ENCODE data around the gene RBM33. TPM values are rescaled to one million over a fixed set of nuclear protein-coding genes. Genes with fewer than 3 reads are reported as not detected.

Gene RBM33
- total and polyA plus RNA-seq, 9 of the 15 experiments (the other 6 are each of a cell fraction or from before 2014, with no cell fraction given) = 4.4 to 80.7 (median 27.3) TPM

DNA sequence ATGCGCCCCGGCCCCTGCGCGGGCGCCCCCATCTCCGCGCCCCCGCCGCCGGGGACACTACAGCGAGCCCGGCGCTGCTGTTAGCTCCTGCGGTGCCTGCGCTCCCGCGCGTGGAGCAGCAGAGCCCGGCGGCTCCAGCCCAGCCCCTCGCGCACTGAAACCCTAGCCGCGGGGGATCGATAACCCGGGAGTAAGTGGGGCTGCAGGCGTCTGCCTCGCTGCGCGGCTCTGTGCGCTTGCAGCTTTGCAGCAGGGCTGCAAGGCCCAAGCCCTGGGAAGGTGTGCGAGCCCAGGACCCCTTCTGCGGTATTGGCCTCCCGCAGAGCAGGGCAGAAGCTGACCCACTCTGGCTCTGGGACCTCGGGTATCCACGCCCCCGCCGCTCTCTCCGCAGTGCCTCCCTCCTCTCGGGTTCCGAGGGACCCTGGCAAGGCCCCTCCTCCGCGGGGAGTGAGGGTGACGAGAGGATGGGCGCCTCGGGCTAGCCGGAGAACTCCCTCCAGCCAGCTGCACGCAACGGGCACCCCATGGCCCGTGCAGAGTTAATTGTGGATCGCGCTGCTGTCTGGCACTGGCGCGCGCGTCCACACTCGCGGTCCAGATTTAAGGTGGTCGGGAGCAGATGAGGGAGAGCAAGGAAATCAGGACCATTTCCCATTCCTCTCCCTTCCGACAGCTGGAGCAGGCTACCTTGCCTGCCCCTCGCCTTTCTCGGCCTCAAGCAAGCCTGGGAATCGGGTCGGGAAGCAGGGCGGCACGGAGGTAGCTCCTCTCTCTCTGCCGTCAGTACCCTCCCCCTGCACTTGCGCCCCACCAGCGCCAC, 165.7 kb downstream of the RBM33 start:
- CTCF ChIA-PET (ENCODE audit: low intra/inter-chr PET ratio) = interaction anchor here (0.6 kb wide), 1 partner anchor 1007 kb away, joined by 4 read pairs; no protein-coding TSS in a partner anchor
- no peaks in the 10 kb centered on the region for H3K9me1 ChIP-seq (ENCODE audit: control insufficient read depth, insufficient read depth, low read length)
- H3K4me1 ChIP-seq (replicated peaks in 1 of 2; ENCODE audit: control insufficient read depth in 2 of 2, insufficient read depth in 2 of 2, low read length in 2 of 2) = peaks cover 0 to 39% of the 10 kb centered on the region in 2 experiments; a peak in 2 of 5 replicates
- 19% methylated on average over 48 of the region's 69 CpGs for WGBS (ENCODE audit: insufficient coverage, low coverage, missing lambda C conversion rate)
- intact Hi-C loops (cut with micrococcal nuclease) = loop anchor here (10.0 kb wide), 1 partner anchor 835 kb away; the partner anchor contains the start of gene RNF32
- POLR2A ChIA-PET = interaction anchor here (0.6 kb wide), 1 partner anchor 1777 kb away, joined by 3 read pairs; no protein-coding TSS in a partner anchor
- H3K36me3 ChIP-seq (ENCODE audit: control insufficient read depth, insufficient read depth, low read length) = no peaks in the 10 kb centered on the region
- ATAC-seq = no peak
- H3K27me3 ChIP-seq (ENCODE audit: control insufficient read depth in 2 of 2, insufficient read depth in 2 of 2, low read length in 2 of 2) = peaks cover 61 to 85% of the 10 kb centered on the region in 2 experiments
- no peak for FAIRE-seq
- no peaks in the 10 kb centered on the region for H3K9me3 ChIP-seq (replicated peaks; ENCODE audit: control insufficient read depth, insufficient read depth, low read depth, low read length)
- in situ Hi-C loops (cut with MboI) = loop anchor here (10.0 kb wide), 3 partner anchors 665 to 1465 kb away; no protein-coding TSS in a partner anchor
- no peak overlapping the region for H3K4me3 ChIP-seq
- TF ChIP-seq RAD51 (IDR thresholded peaks at IDR 0.05; ENCODE audit: borderline replicate concordance, low read depth) = no peak
- TF ChIP-seq FOXK2 (conservative IDR thresholded peaks at IDR 0.05 in 1 of 2, IDR thresholded peaks at IDR 0.05 in 1 of 2; ENCODE audit: low read depth in 2 of 2) = no peak
- TF ChIP-seq U2AF2 (optimal IDR thresholded peaks at IDR 0.05; ENCODE audit: low read depth, low read length) = no peak
- TF ChIP-seq CTBP1 (IDR thresholded peaks at IDR 0.05; ENCODE audit: borderline replicate concordance) = no peak
- TF ChIP-seq PCBP2 (IDR thresholded peaks at IDR 0.05; ENCODE audit: low read depth, low read length, poor library complexity, severe bottlenecking) = no peak
- TF ChIP-seq, protein P1, sequence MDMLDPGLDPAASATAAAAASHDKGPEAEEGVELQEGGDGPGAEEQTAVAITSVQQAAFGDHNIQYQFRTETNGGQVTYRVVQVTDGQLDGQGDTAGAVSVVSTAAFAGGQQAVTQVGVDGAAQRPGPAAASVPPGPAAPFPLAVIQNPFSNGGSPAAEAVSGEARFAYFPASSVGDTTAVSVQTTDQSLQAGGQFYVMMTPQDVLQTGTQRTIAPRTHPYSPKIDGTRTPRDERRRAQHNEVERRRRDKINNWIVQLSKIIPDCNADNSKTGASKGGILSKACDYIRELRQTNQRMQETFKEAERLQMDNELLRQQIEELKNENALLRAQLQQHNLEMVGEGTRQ (CRISPR knock-in tag; IDR thresholded peaks at IDR 0.05) = no peak
- TF ChIP-seq TRIM24 (IDR thresholded peaks at IDR 0.05) = no peak
- TF ChIP-seq NELFE (IDR thresholded peaks at IDR 0.05; ENCODE audit: insufficient read depth, insufficient read length) = no peak
- TF ChIP-seq, protein P2, sequence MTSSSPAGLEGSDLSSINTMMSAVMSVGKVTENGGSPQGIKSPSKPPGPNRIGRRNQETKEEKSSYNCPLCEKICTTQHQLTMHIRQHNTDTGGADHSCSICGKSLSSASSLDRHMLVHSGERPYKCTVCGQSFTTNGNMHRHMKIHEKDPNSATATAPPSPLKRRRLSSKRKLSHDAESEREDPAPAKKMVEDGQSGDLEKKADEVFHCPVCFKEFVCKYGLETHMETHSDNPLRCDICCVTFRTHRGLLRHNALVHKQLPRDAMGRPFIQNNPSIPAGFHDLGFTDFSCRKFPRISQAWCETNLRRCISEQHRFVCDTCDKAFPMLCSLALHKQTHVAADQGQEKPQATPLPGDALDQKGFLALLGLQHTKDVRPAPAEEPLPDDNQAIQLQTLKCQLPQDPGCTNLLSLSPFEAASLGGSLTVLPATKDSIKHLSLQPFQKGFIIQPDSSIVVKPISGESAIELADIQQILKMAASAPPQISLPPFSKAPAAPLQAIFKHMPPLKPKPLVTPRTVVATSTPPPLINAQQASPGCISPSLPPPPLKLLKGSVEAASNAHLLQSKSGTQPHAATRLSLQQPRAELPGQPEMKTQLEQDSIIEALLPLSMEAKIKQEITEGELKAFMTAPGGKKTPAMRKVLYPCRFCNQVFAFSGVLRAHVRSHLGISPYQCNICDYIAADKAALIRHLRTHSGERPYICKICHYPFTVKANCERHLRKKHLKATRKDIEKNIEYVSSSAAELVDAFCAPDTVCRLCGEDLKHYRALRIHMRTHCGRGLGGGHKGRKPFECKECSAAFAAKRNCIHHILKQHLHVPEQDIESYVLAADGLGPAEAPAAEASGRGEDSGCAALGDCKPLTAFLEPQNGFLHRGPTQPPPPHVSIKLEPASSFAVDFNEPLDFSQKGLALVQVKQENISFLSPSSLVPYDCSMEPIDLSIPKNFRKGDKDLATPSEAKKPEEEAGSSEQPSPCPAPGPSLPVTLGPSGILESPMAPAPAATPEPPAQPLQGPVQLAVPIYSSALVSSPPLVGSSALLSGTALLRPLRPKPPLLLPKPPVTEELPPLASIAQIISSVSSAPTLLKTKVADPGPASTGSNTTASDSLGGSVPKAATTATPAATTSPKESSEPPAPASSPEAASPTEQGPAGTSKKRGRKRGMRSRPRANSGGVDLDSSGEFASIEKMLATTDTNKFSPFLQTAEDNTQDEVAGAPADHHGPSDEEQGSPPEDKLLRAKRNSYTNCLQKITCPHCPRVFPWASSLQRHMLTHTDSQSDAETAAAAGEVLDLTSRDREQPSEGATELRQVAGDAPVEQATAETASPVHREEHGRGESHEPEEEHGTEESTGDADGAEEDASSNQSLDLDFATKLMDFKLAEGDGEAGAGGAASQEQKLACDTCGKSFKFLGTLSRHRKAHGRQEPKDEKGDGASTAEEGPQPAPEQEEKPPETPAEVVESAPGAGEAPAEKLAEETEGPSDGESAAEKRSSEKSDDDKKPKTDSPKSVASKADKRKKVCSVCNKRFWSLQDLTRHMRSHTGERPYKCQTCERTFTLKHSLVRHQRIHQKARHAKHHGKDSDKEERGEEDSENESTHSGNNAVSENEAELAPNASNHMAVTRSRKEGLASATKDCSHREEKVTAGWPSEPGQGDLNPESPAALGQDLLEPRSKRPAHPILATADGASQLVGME (CRISPR knock-in tag; IDR thresholded peaks at IDR 0.05) = no peak
- TF ChIP-seq, protein P3, sequence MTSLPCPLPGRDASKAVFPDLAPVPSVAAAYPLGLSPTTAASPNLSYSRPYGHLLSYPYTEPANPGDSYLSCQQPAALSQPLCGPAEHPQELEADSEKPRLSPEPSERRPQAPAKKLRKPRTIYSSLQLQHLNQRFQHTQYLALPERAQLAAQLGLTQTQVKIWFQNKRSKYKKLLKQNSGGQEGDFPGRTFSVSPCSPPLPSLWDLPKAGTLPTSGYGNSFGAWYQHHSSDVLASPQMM (CRISPR knock-in tag; IDR thresholded peaks at IDR 0.05) = no peak
- TF ChIP-seq SMARCC2 (IDR thresholded peaks at IDR 0.05; ENCODE audit: low read depth) = no peak
- H2AFZ ChIP-seq (ENCODE audit: low read depth, low read length) = no peak overlapping the region
- H3K4me2 ChIP-seq (ENCODE audit: insufficient read depth, low read length) = no peak overlapping the region
- no peaks in the 10 kb centered on the region for H3K79me2 ChIP-seq (ENCODE audit: control insufficient read depth, insufficient read depth, low read length)
- BruUV-seq (replicated peaks) = no TSS peak
- H3K9ac ChIP-seq (ENCODE audit: insufficient read depth in 1 of 2, low read depth in 2 of 2, low read length in 2 of 2) = no peak overlapping the region
- peaks cover 24% of the 10 kb centered on the region for H4K20me1 ChIP-seq (replicated peaks; ENCODE audit: control insufficient read depth, insufficient read depth, low read length)
- H3K27ac ChIP-seq (ENCODE audit: extremely low read depth, low read depth, low read length) = no peak overlapping the region
- no peak for DNase-seq (ENCODE audit: extremely low read depth in 1 of 4, low spot score in 3 of 4)

Data from K562 (cell line).